SHP77 treated with DMSO at 0.1 percent for 48 hours (cell line): ENCODE data around the gene PTTG1.

Experiments used
- DNase-seq: peaks from one replicate; lab custom pipeline; 2025; lab: John Stamatoyannopoulos, UW

Gene PTTG1

DNA sequence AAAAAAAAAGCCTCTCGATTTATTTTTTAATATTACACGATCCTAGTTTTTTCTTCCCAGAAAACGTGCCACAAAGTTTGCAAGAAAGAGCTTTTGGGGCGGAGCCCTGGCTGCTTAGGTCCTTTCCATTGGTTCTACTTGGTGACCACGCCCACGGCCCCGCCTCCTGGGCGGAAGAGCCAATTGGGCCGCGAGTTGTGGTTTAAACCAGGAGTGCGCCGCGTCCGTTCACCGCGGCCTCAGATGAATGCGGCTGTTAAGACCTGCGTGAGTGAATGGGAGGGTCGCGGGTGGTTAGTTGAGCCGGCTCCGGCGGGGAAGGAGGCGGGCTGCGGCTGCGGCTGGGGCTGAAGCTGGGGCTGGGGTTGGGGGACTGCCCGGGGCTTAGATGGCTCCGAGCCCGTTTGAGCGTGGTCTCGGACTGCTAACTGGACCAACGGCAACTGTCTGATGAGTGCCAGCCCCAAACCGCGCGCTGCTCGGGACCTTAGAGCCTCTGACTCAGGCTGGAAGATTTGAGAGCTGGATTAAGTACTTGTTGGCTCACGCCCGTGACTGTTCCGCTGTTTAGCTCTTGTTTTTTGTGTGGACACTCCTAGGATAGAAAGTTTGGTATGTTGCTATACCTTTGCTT, at the start of gene PTTG1:
Gene PTTG1, plus strand, starts transcription at position 231 of the 634 bp plus-strand sequence. CDS start 458 bp downstream, outside the sequence.
- DNase-seq = peak; percentile 94

DNA sequence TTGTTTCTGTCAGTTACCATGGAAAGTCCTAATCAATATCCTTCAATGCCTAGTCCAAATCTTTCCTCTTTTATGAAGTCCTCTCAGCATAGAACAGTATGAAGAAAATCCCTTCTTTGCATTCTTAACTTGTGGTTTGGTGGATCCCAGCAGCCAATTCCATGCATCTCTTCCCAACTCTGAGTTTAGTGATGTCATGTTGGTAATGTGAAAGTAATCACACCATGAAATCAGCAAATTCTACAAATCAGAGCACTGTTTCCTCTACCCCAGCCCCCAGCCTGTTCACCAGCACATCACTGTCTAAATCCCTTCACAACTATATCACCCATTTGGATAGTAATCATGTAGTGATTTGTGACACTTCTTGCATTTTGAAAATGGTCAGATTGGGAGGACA, 46.5 kb upstream of the PTTG1 start:
- DNase-seq = no peak

GRCh38 chr5:160375701-160376100, 46.0 kb upstream of the PTTG1 start:
- no peak for DNase-seq

GRCh38 chr5:160376416-160376815, 45.2 kb upstream of the PTTG1 start:
- no peak for DNase-seq

- no peak for DNase-seq
These were observed 44.0 kb upstream of the PTTG1 start for GRCh38 chr5:160377651-160378050.

DNA sequence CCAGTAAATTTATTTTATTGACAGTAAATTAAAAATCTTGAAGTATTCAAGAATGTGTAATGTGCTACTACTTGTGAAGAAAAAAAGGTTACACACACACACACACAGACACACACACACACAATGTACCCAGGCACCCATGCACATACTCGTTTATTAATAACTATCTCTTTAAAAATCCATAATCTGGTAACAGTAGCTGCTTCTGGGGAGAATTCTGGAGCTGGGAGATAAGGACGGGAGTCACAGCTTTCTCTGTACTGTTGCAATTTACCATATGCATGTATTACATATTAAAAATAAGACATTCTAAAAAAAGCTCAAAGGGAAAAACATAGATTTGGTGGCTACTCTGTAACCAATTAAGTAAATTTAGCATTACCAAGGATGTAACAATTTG, 43.3 kb upstream of the PTTG1 start:
- DNase-seq = no peak

GRCh38 chr5:160379511-160379910, 42.1 kb upstream of the PTTG1 start:
- no peak for DNase-seq

DNA sequence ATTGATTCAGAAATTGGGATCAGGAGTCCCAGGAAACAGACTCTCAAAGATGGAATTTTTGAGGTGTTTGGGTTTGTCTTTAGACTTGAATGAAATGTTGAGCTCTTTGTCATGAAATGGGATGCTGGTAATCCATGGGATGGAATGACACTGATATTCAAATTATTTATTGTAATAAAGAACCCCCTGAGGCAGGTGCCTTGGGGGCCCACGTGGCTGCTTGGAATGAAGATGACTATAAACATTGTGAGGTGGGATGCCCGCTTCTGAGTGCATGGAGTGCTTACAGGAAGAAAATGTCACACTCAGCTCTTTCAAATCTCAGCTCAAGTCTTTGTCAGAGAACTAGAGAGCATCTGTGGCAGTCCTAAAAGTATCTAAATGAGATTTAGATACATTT, 41.6 kb upstream of the PTTG1 start:
- DNase-seq = no peak

DNA sequence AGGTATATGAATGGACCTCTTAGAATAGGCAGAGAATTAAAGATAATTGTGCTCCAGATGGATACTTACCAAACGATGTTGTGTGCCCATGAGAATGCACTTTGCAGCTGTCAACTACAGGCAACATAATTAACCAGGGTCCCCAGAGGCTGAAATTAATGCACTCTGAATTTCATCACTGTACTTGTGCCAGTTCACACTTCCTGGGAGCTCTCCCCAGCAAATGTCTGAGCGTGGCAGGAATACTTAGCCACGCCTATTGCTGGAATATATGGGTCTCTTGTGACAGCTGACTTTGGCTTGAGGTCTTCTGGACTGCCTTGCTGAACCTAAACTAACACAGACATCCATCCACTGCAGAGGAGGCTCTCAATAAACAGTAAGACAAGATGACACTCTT, 39.3 kb upstream of the PTTG1 start:
- DNase-seq = no peak

GRCh38 chr5:160384681-160385080, 37.0 kb upstream of the PTTG1 start:
- no peak for DNase-seq

- DNase-seq = no peak
These were observed 36.2 kb upstream of the PTTG1 start for GRCh38 chr5:160385496-160385895.

DNA sequence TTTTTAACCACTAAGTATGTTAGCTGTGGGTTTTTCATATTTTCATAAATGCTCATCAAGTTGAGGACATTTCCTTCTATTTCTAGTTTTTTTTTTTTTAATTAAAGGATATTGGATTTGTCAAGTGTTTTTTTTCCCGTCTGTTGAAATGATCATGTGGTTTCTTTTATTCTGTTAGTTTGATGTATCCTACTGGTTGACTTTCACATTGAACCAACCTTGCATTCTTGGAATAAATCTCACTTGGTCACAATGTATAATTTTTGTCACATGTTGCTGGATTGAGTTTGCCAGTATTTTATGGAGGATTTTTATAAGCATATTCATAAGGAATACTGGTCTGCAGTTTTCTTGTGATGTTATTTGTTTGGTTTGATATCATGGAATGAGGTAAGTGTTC, 34.2 kb upstream of the PTTG1 start:
- DNase-seq = no peak

GRCh38 chr5:160390787-160391696, 30.6 kb upstream of the PTTG1 start:
- DNase-seq = no peak

GRCh38 chr5:160395111-160395510, 26.5 kb upstream of the PTTG1 start:
- no peak for DNase-seq

GRCh38 chr5:160397492-160397891, 24.2 kb upstream of the PTTG1 start:
- DNase-seq = no peak

DNA sequence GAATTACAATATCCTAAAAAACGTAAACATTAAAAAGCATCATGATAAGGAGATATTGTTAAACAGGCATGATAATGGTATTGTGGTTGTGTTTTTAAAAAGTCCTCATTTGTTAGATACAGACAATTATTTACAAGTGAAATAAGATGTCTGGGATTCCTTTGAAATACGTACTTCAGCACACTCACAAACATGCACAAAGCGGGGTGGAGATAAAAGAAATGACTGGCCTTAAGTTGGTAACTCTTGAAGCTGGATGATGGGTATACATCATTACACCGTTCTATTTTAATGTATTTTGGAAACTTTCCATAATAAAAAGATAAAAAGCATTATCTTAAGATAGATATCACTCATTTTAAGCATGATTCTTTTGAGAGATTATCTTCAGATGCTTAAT, 22.8 kb upstream of the PTTG1 start:
- no peak for DNase-seq

GRCh38 chr5:160399402-160400353, 22.0 kb upstream of the PTTG1 start, which contains the start of gene FAM200C:
Gene FAM200C (minus strand): TSS chr5:160400054. CDS start chr5:160395490, 4,564 bp downstream.
- DNase-seq = peak; percentile 68

DNA sequence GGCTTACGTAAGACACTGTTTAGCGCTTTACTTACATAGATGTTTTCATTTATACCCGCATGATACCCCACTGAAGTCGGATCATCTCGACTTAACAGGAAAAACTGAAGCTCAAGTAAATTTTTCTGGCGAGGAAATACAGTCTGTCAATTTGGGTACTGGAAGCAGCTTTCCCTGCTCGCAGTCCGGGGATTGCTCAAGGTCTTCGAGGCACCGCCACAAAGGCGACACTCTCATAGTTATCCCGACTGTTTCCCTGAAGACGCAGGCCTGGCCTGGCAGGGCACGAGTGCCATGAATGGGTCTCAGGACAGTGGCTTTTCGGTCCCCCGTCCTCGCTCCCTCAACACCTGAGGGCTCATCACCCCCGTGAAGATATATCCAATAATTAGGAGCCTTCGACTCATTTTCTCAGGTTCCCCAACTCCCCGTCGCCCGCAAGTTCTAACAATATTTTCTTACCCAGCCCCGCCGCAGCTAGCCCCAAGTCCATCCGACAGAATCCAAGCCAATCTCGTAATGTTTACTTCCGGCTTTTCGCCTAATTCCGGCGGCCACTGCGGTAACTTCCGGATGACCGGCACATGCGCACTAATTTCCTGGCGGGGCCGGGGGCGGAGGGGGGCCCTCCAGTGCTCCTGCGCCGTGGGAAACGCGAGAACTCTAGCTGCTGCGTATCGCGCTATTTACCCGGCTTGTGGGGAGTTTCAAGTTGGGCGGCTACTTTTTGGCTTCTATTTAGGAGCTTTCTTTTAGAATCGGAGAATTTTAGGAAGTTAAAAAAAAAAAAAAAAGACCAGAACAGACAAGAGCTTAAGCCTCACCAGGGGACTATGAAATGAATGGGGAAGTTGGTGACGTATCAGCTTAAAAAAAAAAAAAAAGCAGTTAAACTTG, 2.8 kb upstream of the PTTG1 start, which contains the start of gene SLU7:
Gene SLU7, minus strand, starts transcription at position 521 of the 897 bp plus-strand sequence. CDS start 3,787 bp downstream, outside the sequence.
- peak; percentile 89 for DNase-seq

DNA sequence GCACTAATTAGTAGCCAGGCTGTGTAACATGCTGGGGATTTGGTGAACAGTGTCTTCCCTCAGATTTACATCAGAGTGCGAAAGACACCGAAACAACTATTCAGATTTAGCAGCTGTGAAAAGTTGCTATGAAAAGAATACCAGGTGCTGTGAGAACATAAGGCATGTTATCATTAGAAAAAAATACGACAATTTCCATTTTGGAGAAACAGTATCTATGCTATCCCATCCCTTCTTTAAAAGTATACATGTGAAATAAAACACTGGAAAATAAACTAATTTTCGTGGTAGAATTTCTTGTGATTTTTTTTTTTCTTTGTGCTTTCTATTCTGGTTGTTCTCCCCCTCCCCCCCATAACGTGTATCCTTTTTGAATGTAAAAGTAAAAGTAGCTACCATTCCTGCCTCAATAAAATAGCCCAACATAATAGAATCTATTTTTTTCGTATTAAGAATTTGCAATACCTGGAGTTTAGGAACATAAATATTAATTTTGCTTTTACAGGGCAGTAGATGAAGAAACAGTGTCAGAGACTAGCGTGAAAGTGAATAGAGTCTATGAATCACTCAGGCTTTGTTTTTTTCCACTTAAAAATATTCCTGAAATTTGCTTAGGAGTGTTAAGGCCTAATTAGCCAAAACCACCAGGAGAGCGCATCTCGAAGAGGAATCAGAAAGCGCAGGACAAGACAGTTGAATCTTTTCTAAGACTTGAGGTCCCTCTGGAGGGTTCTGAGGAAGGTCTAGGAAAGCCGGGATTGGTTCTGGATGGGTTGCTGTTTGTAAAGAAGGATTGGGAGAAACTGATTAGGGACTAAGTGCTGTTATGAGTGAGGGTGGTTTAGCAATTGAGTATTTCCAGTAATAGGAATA, 2.0 kb upstream of the PTTG1 start:
- peak; percentile 23 for DNase-seq

DNA sequence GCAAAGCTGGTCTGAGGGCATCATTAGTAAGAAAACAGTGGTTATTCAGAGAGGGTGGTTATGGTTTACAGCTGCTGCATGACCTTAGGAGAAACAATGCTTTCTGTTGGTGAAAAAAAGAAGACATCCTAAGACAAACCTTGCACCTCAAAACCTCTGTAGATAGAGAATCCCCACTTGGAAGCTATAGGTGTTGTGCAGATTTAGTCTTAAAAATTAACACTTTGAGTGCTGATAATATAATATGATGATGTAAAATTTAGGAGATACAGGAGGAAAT, 1.4 kb upstream of the PTTG1 start:
- DNase-seq = no peak
